ENCODE data around the gene UTP15. TPM values are rescaled to one million over a fixed set of nuclear protein-coding genes. Genes with fewer than 3 reads are reported as not detected.
A peak's percentile ranks its signal among the peaks of the same experiment; 100 is the strongest.

The UTP15 gene
- polyA plus RNA-seq, 1 of the 3 experiments (the other 2 are of a cell fraction): 10.2 TPM

GRCh38 chr5:73529081-73529480, 36.5 kb upstream of the UTP15 start:
- H3K4me2 ChIP-seq: no peak overlapping the region
- CTCF ChIA-PET: interaction anchor here (1.0 to 9.8 kb wide), 3 partner anchors 8 to 78 kb away, joined by 3 to 100 read pairs (median 3); no protein-coding TSS in a partner anchor
- no peak overlapping the region for H3K27ac ChIP-seq (ENCODE audit: low read depth in 2 of 2, low read length in 1 of 2)
- no peak for TF ChIP-seq PBX3 (IDR thresholded peaks at IDR 0.05)
- no peak for TF ChIP-seq USF1 (IDR thresholded peaks at IDR 0.05; ENCODE audit: borderline replicate concordance, low read depth)
- no peak for TF ChIP-seq NFIC (IDR thresholded peaks at IDR 0.05; ENCODE audit: borderline replicate concordance)
- no peak for TF ChIP-seq FOXJ3 (CRISPR knock-in tag; IDR thresholded peaks at IDR 0.05)
- TF ChIP-seq GABPA (IDR thresholded peaks at IDR 0.05; ENCODE audit: low read depth): no peak
- TF ChIP-seq EP300 (IDR thresholded peaks at IDR 0.05; ENCODE audit: borderline replicate concordance in 1 of 2, low read depth in 1 of 2, low read length in 1 of 2): no peak
- no peak for TF ChIP-seq ELF1 (IDR thresholded peaks at IDR 0.05)
- TF ChIP-seq TCF12 (IDR thresholded peaks at IDR 0.05): no peak
- no peak for TF ChIP-seq MAX (IDR thresholded peaks at IDR 0.05; ENCODE audit: low read depth)
- no peak for TF ChIP-seq ZBTB33 (IDR thresholded peaks at IDR 0.05; ENCODE audit: borderline replicate concordance, low read depth)
- H4K20me1 ChIP-seq (ENCODE audit: insufficient read depth): no peaks in the 10 kb centered on the region
- no peaks in the 10 kb centered on the region for H3K27me3 ChIP-seq (ENCODE audit: insufficient read depth)
- peaks cover 5% of the 10 kb centered on the region for H3F3A ChIP-seq (replicated peaks; ENCODE audit: insufficient read depth)
- H3K4me3 ChIP-seq (ENCODE audit: low read depth in 2 of 2, low read length in 1 of 2): no peak overlapping the region
- no peaks in the 10 kb centered on the region for H3K36me3 ChIP-seq (replicated peaks in 1 of 2; ENCODE audit: control insufficient read depth in 1 of 2, insufficient read depth in 2 of 2, low read length in 1 of 2)
- H3K9ac ChIP-seq: no peak overlapping the region
- no peak for DNase-seq
- WGBS (ENCODE audit: low lambda C conversion rate): 22% methylated on average over 1 of the region's 1 CpG
- no peaks in the 10 kb centered on the region for H3K79me2 ChIP-seq (ENCODE audit: insufficient read depth)
- peaks cover 0 to 7% of the 10 kb centered on the region in 2 experiments; a peak in 1 of 4 replicates for H3K4me1 ChIP-seq (ENCODE audit: control insufficient read depth in 1 of 2, insufficient read depth in 2 of 2, low read depth in 1 of 2, low read length in 1 of 2)
- POLR2A ChIA-PET: no interaction called here
- H3K9me3 ChIP-seq: no peaks in the 10 kb centered on the region
- no peaks in the 10 kb centered on the region for H3K9me2 ChIP-seq
- no peak overlapping the region for H2AFZ ChIP-seq (ENCODE audit: low read depth)

GRCh38 chr5:73531356-73531755, 34.2 kb upstream of the UTP15 start:
- Histone ChIP-seq H3K9ac (no peak overlapping the region), H3K4me3 (ENCODE audit: low read depth in 2 of 2, low read length in 1 of 2) (no peak overlapping the region), H3F3A (replicated peaks; ENCODE audit: insufficient read depth) (peaks cover 6% of the 10 kb centered on the region), H2AFZ (ENCODE audit: low read depth) (no peak overlapping the region), H3K36me3 (replicated peaks in 1 of 2; ENCODE audit: control insufficient read depth in 1 of 2, insufficient read depth in 2 of 2, low read length in 1 of 2) (no peaks in the 10 kb centered on the region), H3K4me2 (peak overlapping the region; percentile 24; the same call in 1 of the 2 replicates), H3K79me2 (ENCODE audit: insufficient read depth) (no peaks in the 10 kb centered on the region), H3K9me2 (no peaks in the 10 kb centered on the region), H3K27ac (ENCODE audit: low read depth in 2 of 2, low read length in 1 of 2) (no peak overlapping the region), H3K27me3 (ENCODE audit: insufficient read depth) (no peaks in the 10 kb centered on the region), H4K20me1 (ENCODE audit: insufficient read depth) (no peaks in the 10 kb centered on the region), H3K4me1 (ENCODE audit: control insufficient read depth in 1 of 2, insufficient read depth in 2 of 2, low read depth in 1 of 2, low read length in 1 of 2) (peaks cover 0 to 7% of the 10 kb centered on the region in 2 experiments; a peak in 1 of 4 replicates), H3K9me3 (no peaks in the 10 kb centered on the region)
- ChIA-PET CTCF (interaction anchor here (1.5 kb wide), 2 partner anchors 11 kb away, joined by 5 to 6 read pairs; no protein-coding TSS in a partner anchor), POLR2A (no interaction called here)
- DNase-seq: no peak
- 83% methylated on average over 1 of the region's 1 CpG for WGBS (ENCODE audit: low lambda C conversion rate)
- TF ChIP-seq RXRA (IDR thresholded peaks at IDR 0.05; ENCODE audit: borderline replicate concordance, low read depth): no peak
- TF ChIP-seq NRF1 (IDR thresholded peaks at IDR 0.05; ENCODE audit: low read depth, low read length): no peak
- no peak for TF ChIP-seq MEF2A (IDR thresholded peaks at IDR 0.05; ENCODE audit: borderline replicate concordance, low read depth)
- TF ChIP-seq MXI1 (IDR thresholded peaks at IDR 0.05; ENCODE audit: low read depth, low read length): no peak
- no peak for TF ChIP-seq TEAD4 (IDR thresholded peaks at IDR 0.05; ENCODE audit: borderline replicate concordance, insufficient read depth)
- TF ChIP-seq PBX3 (IDR thresholded peaks at IDR 0.05): no peak
- no peak for TF ChIP-seq EZH2phosphoT487 (IDR thresholded peaks at IDR 0.05; ENCODE audit: borderline replicate concordance, low read depth)
- TF ChIP-seq GATA2 (CRISPR knock-in tag; IDR thresholded peaks at IDR 0.05): no peak
- TF ChIP-seq GABPA (IDR thresholded peaks at IDR 0.05; ENCODE audit: low read depth): no peak
- TF ChIP-seq JUND (IDR thresholded peaks at IDR 0.05): no peak
- no peak for TF ChIP-seq YY1 (IDR thresholded peaks at IDR 0.05; ENCODE audit: low read depth)
- no peak for TF ChIP-seq IRF3 (IDR thresholded peaks at IDR 0.05; ENCODE audit: low read depth, low read length)
